A673 (cell line): ENCODE measurements around the gene BICD1.

Experiments used
- CTCF ChIP-seq: fragments of 300-800, 200-600 bp; sonication (generic); conservative IDR thresholded peaks from 2 replicates; pipeline ENCODE4 v1.5.1; 2017; ENCODE audit warnings: low read depth, mild to moderate bottlenecking, antibody characterized with exemption, low read length, moderate library complexity, mixed read lengths
- EZH2 ChIP-seq: fragments of 200-600 bp; sonication (generic); IDR thresholded peaks from 2 replicates; pipeline ENCODE4 v1.6.1; 2017; ENCODE audit warnings: borderline replicate concordance, low read depth, mild to moderate bottlenecking, mixed read lengths, antibody characterized with exemption, low read length; ENCODE audit not compliant: poor library complexity, severe bottlenecking

DNA sequence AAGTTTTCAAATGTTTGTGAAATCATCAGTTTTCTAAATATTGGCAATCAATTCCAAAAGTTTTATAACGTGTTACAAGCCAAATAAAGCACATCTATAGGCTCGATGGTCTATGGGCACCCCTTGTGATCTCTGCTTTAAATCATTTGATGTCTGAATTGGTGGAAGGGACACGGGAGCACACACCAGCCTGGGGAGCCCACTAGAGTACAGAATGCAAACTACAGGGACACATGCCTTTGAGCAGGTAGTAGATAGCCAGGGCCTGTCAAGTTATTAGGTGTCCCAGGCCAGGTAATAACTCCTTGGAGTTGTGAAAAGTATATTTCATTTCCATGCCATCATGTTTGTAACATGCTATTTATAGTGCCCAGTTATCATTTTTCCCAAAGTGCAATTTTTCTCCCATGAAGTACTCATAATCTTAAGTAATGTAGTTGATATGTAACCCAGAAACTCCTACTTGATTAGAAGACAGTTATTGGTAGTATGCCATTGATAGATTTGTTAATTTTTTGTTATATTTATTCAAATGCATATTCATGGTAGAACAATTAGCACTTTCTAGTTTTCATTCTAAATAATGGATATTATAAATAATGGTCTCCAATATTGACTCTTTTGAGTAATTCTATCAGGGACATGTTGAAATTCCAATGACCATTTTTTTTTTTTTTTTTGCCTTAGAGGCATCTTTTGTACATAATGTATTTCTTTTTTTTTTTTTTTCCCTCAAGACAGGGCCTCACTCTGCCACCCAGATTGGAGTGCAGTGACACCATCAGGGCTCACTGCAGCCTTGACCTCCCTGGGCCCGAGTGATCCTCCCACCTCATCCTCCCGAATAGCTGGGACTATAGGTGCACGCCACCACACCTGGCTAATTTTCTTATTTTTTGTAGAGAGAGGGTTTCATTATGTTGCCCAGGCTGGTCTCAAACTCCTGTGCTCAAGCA, 195.8 kb downstream of the BICD1 start:
- peak; percentile 59 for TF ChIP-seq CTCF
- no peak for TF ChIP-seq EZH2
